Lower lobe of right lung (tissue), 2 donors: Measurements from ENCODE around the gene DTD1. TPM values are rescaled to one million over a fixed set of nuclear protein-coding genes. Genes with fewer than 3 reads are reported as not detected.

Source experiments
- ATAC-seq, 2 donors: fragments of 200-7000 bp; cut with Tn5 transposase; one replicate each; pipeline ENCODE4 v1.9.1; 2020 to 2022; ENCODE audit warnings: mild to moderate bottlenecking in 2 of 2, moderate library complexity in 2 of 2
- DNase-seq: peaks from one replicate; pipeline ENCODE4 v3.0.0-alpha.2; 2020
- H3K27ac ChIP-seq: fragments of 200-600 bp; one replicate; pipeline ENCODE4 v1.8.0; 2022
- H3K27me3 ChIP-seq: fragments of 200-600 bp; one replicate; pipeline ENCODE4 v1.8.0; 2022; ENCODE audit warnings: low read depth
- H3K36me3 ChIP-seq: fragments of 200-600 bp; one replicate; pipeline ENCODE4 v1.8.0; 2022; ENCODE audit warnings: mild to moderate bottlenecking
- H3K4me1 ChIP-seq: fragments of 200-600 bp; one replicate; pipeline ENCODE4 v1.8.0; 2022
- H3K4me3 ChIP-seq: fragments of 200-600 bp; one replicate; pipeline ENCODE4 v1.8.0; 2022; ENCODE audit warnings: mild to moderate bottlenecking
- H3K9me3 ChIP-seq: fragments of 200-600 bp; one replicate; pipeline ENCODE4 v1.8.0; 2022
- intact Hi-C: fragments of 100-400 bp; cut with DNase I; formaldehyde crosslinking; loops from one replicate; pipeline ENCODE4 v1.11.0; 2022
- total RNA-seq: library from RNA; stranded (reverse); fragmentation: NEBNext Ultra II Directional; extraction: Animal tissue kit (Norgen Biotek cat#: 25700); gene quantifications from one replicate; pipeline ENCODE4 v1.2.1, GENCODE V29; 2021
- TF ChIP-seq, protein P1 (sequence below): fragments of 200-600 bp; IDR thresholded peaks from one replicate; pipeline ENCODE4 v1.8.0; 2022; ENCODE audit warnings: antibody characterized with exemption, mild to moderate bottlenecking
- donor health status: DM: no; HTN: yes; CAD: no; lungs with severe emphysema.

The DTD1 gene
- total RNA-seq, 1 donor from 2014 or later = 15.7 TPM

DNA sequence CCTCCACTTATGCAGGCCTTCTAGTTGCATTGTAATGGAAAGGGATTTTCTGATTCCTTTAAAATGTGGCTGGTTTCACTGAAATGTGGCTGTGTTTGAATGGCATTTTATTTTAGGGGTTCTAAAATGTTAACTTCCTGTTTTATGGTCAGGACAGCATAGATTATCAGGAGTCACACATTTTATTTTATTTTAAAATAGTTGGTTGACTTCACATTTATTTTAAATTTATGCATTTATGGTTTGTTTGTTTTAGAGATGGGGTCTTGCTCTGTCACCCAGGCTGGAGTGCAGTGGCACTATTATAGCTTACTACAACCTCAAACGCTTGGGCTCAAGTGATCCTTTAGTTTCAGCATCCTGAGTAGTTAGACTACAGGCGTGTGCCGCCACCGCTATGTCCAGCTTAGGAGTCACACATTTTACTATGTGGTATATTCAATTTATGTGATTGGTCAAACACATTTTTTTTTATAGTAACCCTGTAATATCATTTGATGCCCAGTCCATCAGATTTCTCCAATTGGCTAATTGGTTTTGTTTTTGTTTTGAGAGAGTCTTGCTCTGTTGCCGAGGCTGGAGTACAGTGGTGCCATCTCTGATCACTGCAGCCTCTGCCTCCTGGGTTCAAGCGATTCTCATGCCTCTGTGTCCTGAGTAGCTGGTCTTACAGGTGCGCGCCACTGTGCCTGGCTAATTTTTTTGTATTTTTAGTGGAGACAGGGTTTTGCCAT lies 2.3 kb downstream of the DTD1 start:
- DNase-seq (no peak), ATAC-seq (no peak)
- Histone ChIP-seq H3K36me3 (peaks cover 10% of the 10 kb centered on the region), H3K27me3 (no peaks in the 10 kb centered on the region), H3K27ac (no peak overlapping the region), H3K4me3 (no peak overlapping the region), H3K4me1 (peaks cover 13% of the 10 kb centered on the region), H3K9me3 (no peaks in the 10 kb centered on the region)
- TF ChIP-seq, protein P1, sequence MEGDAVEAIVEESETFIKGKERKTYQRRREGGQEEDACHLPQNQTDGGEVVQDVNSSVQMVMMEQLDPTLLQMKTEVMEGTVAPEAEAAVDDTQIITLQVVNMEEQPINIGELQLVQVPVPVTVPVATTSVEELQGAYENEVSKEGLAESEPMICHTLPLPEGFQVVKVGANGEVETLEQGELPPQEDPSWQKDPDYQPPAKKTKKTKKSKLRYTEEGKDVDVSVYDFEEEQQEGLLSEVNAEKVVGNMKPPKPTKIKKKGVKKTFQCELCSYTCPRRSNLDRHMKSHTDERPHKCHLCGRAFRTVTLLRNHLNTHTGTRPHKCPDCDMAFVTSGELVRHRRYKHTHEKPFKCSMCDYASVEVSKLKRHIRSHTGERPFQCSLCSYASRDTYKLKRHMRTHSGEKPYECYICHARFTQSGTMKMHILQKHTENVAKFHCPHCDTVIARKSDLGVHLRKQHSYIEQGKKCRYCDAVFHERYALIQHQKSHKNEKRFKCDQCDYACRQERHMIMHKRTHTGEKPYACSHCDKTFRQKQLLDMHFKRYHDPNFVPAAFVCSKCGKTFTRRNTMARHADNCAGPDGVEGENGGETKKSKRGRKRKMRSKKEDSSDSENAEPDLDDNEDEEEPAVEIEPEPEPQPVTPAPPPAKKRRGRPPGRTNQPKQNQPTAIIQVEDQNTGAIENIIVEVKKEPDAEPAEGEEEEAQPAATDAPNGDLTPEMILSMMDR = no peak
- intact Hi-C loops = no loop called here

DNA sequence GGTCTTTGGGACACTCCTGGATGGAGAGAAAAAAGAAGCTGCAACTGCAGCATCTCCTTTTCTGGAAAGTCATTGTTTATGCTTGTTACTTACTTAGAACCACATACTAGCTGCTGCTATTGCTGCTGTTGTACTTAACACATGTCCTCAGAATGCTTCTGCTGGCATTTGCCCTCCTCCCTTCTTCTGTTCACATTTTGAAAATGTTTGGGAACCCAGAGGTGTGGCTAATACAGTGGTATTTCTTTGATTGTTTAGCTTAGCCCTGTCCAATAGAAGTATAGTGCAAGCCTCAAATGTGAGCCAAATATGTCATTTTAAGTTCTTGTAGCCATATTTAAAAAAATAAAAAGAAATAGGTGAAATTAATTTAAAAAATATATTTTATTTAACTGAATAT lies 8.4 kb downstream of the DTD1 start:
- Histone ChIP-seq H3K9me3 (no peaks in the 10 kb centered on the region), H3K4me1 (no peaks in the 10 kb centered on the region), H3K4me3 (no peak overlapping the region), H3K27ac (no peak overlapping the region), H3K27me3 (no peaks in the 10 kb centered on the region), H3K36me3 (peaks cover 46% of the 10 kb centered on the region)
- TF ChIP-seq, protein P1 = no peak
- intact Hi-C loops = no loop called here
- no peak for ATAC-seq
- no peak for DNase-seq

DNA sequence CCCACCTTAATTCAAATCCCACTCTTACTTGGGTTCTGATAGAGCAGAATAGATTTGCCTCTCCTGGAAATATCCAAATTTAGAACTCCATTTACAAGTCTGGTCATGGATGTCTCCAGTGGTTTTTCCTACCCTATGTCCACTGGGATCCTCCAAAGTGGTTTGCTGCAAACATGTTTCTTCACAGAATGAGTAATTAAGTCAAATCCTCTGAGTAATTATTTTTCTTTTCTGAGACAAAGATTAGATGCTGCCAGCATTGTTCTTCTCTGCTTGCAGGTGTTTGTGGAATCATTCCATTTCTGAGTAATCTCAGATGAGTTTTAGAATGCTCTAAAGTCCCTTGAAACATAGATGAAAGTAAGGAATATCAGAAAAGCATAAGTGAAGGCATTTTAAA lies 21.9 kb downstream of the DTD1 start:
- Histone ChIP-seq H3K36me3 (peaks cover 12% of the 10 kb centered on the region), H3K4me3 (no peak overlapping the region), H3K4me1 (no peaks in the 10 kb centered on the region), H3K27me3 (no peaks in the 10 kb centered on the region), H3K27ac (no peak overlapping the region), H3K9me3 (no peaks in the 10 kb centered on the region)
- intact Hi-C loops = no loop called here
- ATAC-seq (no peak), DNase-seq (no peak)
- TF ChIP-seq, protein P1 = no peak

DNA sequence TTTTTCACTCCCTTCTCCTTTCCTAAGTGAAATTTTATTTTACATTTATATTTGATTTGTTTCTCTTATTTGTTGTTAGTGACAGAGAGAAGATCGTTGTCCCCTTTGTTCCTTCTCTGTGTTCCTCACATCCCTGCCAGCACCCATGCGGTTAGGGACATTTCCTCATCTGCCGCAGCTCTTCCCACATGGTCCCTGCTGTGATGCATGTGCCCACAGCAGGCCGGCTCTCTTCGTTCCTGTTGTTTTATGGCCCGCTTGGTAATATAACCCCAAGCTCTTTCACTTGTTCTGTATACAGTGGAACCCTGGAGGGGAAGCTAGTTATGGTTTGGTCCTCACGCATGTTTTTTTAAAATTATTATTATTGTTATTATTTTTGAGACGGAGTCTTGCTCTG lies 23.6 kb downstream of the DTD1 start:
- H3K4me1 ChIP-seq = peaks cover 8% of the 10 kb centered on the region
- H3K27ac ChIP-seq = no peak overlapping the region
- intact Hi-C loops = no loop called here
- ATAC-seq (no peak), DNase-seq (no peak)
- no peak overlapping the region for H3K4me3 ChIP-seq
- H3K36me3 ChIP-seq = peaks cover 12% of the 10 kb centered on the region
- no peaks in the 10 kb centered on the region for H3K9me3 ChIP-seq
- H3K27me3 ChIP-seq = no peaks in the 10 kb centered on the region
- TF ChIP-seq, protein P1 = no peak

DNA sequence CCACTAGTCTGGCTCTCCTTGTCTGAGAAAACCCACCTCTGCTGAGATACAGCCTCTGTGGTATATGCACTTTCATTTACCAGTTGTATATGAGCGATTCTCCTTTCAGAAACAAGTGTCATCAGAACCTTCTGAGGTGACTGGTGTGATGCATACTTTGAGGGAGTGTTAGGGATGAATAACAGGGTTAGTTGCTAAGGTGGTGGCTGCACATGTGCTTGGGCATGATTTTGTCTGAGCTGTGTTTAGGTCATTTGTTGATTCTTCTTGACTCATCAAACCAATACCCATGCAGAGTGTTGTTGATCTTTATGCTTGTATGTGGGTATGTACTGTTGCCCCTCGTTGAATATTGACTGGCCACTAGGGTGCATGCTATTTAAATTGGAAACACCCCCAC lies 25.7 kb downstream of the DTD1 start:
- TF ChIP-seq, protein P1 = no peak
- no peaks in the 10 kb centered on the region for H3K27me3 ChIP-seq
- H3K4me3 ChIP-seq = no peak overlapping the region
- H3K9me3 ChIP-seq = no peaks in the 10 kb centered on the region
- intact Hi-C loops = no loop called here
- peaks cover 12% of the 10 kb centered on the region for H3K36me3 ChIP-seq
- ATAC-seq (no peak), DNase-seq (no peak)
- peaks cover 8% of the 10 kb centered on the region for H3K4me1 ChIP-seq
- no peak overlapping the region for H3K27ac ChIP-seq
